Bronchial epithelial cell (primary cell): ENCODE measurements around the gene PLEKHA5. TPM values are rescaled to one million over a fixed set of nuclear protein-coding genes. Genes with fewer than 3 reads are reported as not detected.
A peak's percentile ranks its signal among the peaks of the same experiment; 100 is the strongest.

Experiments used
- DNase-seq: peaks from one replicate; pipeline ENCODE4 v3.0.0-alpha.2; 2010; ENCODE audit warnings: low read depth
- FAIRE-seq: peaks from 2 replicates; lab custom pipeline; 2011; peaks lifted over from hg19 to GRCh38; lab: Jason Lieb, UNC
- H3K27me3 ChIP-seq: 2 replicates; pipeline ENCODE4 v1.5.1; 2011; ENCODE audit warnings: low read length; ENCODE audit not compliant: control insufficient read depth, insufficient read depth
- H3K36me3 ChIP-seq: 2 replicates; pipeline ENCODE4 v1.5.1; 2011; ENCODE audit warnings: low read length; ENCODE audit not compliant: control insufficient read depth, insufficient read depth
- H3K4me3 ChIP-seq: 2 replicates; pipeline ENCODE4 v1.5.1; 2011; ENCODE audit warnings: mild to moderate bottlenecking, low read depth, low read length, control low read depth
- CTCF ChIP-seq: IDR thresholded peaks from 2 replicates; pipeline ENCODE4 v1.5.1; 2011; ENCODE audit warnings: mild to moderate bottlenecking, moderate library complexity, low read length, control low read depth, inconsistent platforms; ENCODE audit not compliant: insufficient read depth, severe bottlenecking
- total RNA-seq: library from RNA; depleted of rRNA; stranded (reverse); fragments of >200 nt; gene quantifications from 2 replicates; pipeline ENCODE4 v1.2.1, GENCODE V29; 2014

The PLEKHA5 gene
- total RNA-seq, 1 donor from 2014 or later, result 24.0 TPM

- Histone ChIP-seq H3K36me3 (no peaks in the 10 kb centered on the region), H3K27me3 (no peaks in the 10 kb centered on the region), H3K4me3 (no peak overlapping the region)
- no peak for DNase-seq
- no peak for FAIRE-seq
- no peak for TF ChIP-seq CTCF
These were observed 77.1 kb downstream of the PLEKHA5 start for GRCh38 chr12:19206493-19207077.

GRCh38 chr12:19208456-19208855 is 78.9 kb downstream of the PLEKHA5 start:
- no peak for TF ChIP-seq CTCF
- no peaks in the 10 kb centered on the region for H3K27me3 ChIP-seq
- no peak for FAIRE-seq
- no peaks in the 10 kb centered on the region for H3K36me3 ChIP-seq
- no peak for DNase-seq
- no peak overlapping the region for H3K4me3 ChIP-seq

GRCh38 chr12:19209661-19210060 is 80.1 kb downstream of the PLEKHA5 start:
- H3K4me3 ChIP-seq, result no peak overlapping the region
- H3K27me3 ChIP-seq, result no peaks in the 10 kb centered on the region
- no peaks in the 10 kb centered on the region for H3K36me3 ChIP-seq
- DNase-seq, result no peak
- TF ChIP-seq CTCF, result no peak
- no peak for FAIRE-seq

GRCh38 chr12:19211802-19212201 is 82.3 kb downstream of the PLEKHA5 start:
- no peak for TF ChIP-seq CTCF
- FAIRE-seq, result peak; percentile 28
- Histone ChIP-seq H3K4me3 (no peak overlapping the region), H3K27me3 (no peaks in the 10 kb centered on the region), H3K36me3 (no peaks in the 10 kb centered on the region)
- no peak for DNase-seq

- FAIRE-seq, result no peak
- Histone ChIP-seq H3K27me3 (no peaks in the 10 kb centered on the region), H3K4me3 (no peak overlapping the region), H3K36me3 (no peaks in the 10 kb centered on the region)
- no peak for TF ChIP-seq CTCF
- DNase-seq, result no peak
These were observed 82.7 kb downstream of the PLEKHA5 start for GRCh38 chr12:19212245-19212644.

- no peak overlapping the region for H3K4me3 ChIP-seq
- no peaks in the 10 kb centered on the region for H3K27me3 ChIP-seq
- no peak for TF ChIP-seq CTCF
- no peak for DNase-seq
- no peaks in the 10 kb centered on the region for H3K36me3 ChIP-seq
- no peak for FAIRE-seq
These were observed 84.5 kb downstream of the PLEKHA5 start for GRCh38 chr12:19214020-19214419.
